Measurements from ENCODE around the gene SLC11A1. TPM values are rescaled to one million over a fixed set of nuclear protein-coding genes. Genes with fewer than 3 reads are reported as not detected.

SLC11A1 gene
- total and polyA plus RNA-seq, 11 donors = 0.96 to 31.0 (median 4.5) TPM

GRCh38 chr2:218392459-218392858 lies 10.4 kb downstream of the SLC11A1 start:
- no peaks in the 10 kb centered on the region for H3K9me3 ChIP-seq
- intact Hi-C loops (cut with DNase I) = loop anchor here in 6 of 10 donors (5.0 to 10.0 kb wide), 4 partner anchors 88 to 208 kb away; partner anchors contain the start of gene TMBIM1 (in 1 of the 6)
- no peak for ATAC-seq
- no peaks in the 10 kb centered on the region for H3K36me3 ChIP-seq
- H3K27me3 ChIP-seq = no peaks in the 10 kb centered on the region
- no peak overlapping the region for H3K27ac ChIP-seq
- TF ChIP-seq CTCF (IDR thresholded peaks at IDR 0.05) (no peak), POLR2A (IDR thresholded peaks at IDR 0.05) (no peak)
- H3K4me3 ChIP-seq = no peak overlapping the region
- no peak for DNase-seq
- H3K4me1 ChIP-seq = peaks cover 0 to 46% (median 16%) of the 10 kb centered on the region in 12 donors
- WGBS, 4 donors = 89 to 95% (median 92%) methylated on average over 5 of the region's 5 CpGs

- DNase-seq = no peak
- intact Hi-C loops (cut with DNase I) = loop anchor here in 6 of 10 donors (5.0 to 10.0 kb wide), 4 partner anchors 88 to 208 kb away; partner anchors contain the start of gene TMBIM1 (in 1 of the 6)
- ATAC-seq = no peak
- H3K27ac ChIP-seq = no peak overlapping the region
- H3K9me3 ChIP-seq = no peaks in the 10 kb centered on the region
- H3K27me3 ChIP-seq = no peaks in the 10 kb centered on the region
- no peak overlapping the region for H3K4me3 ChIP-seq
- peaks cover 0 to 46% (median 18%) of the 10 kb centered on the region in 12 donors for H3K4me1 ChIP-seq
- 80 to 84% (median 82%) methylated on average over 14 to 16 of the region's 16 CpGs for WGBS, 4 donors
- TF ChIP-seq POLR2A (IDR thresholded peaks at IDR 0.05) (no peak), CTCF (IDR thresholded peaks at IDR 0.05) (no peak)
- no peaks in the 10 kb centered on the region for H3K36me3 ChIP-seq
Observed at GRCh38 chr2:218392891-218393462, 10.9 kb downstream of the SLC11A1 start.

- no peak for TF ChIP-seq POLR2A (IDR thresholded peaks at IDR 0.05)
- no peak for TF ChIP-seq CTCF (IDR thresholded peaks at IDR 0.05)
- no peaks in the 10 kb centered on the region for H3K27me3 ChIP-seq
- no peak for DNase-seq
- H3K9me3 ChIP-seq = no peaks in the 10 kb centered on the region
- no peak for ATAC-seq
- no peak overlapping the region for H3K4me3 ChIP-seq
- no peaks in the 10 kb centered on the region for H3K36me3 ChIP-seq
- intact Hi-C loops (cut with DNase I) = loop anchor here in 7 of 10 donors (2.0 to 10.0 kb wide), 6 partner anchors 25 to 209 kb away; partner anchors contain the start of gene TMBIM1 (in 1 of the 7)
- H3K27ac ChIP-seq = no peak overlapping the region
- H3K4me1 ChIP-seq = peaks cover 0 to 48% (median 22%) of the 10 kb centered on the region in 12 donors
- WGBS, 4 donors = 77 to 81% (median 77%) methylated on average over 8 of the region's 8 CpGs
Observed at GRCh38 chr2:218393750-218394290, 11.7 kb downstream of the SLC11A1 start.

- WGBS, 4 donors = 84 to 93% (median 89%) methylated on average over 10 to 13 of the region's 13 CpGs
- Histone ChIP-seq H3K27ac (peak overlapping the region in 1 of 12 donors; percentile 100), H3K4me3 (no peak overlapping the region), H3K36me3 (no peaks in the 10 kb centered on the region), H3K4me1 (peaks cover 0 to 50% (median 24%) of the 10 kb centered on the region in 12 donors), H3K27me3 (no peaks in the 10 kb centered on the region), H3K9me3 (no peaks in the 10 kb centered on the region)
- TF ChIP-seq CTCF (IDR thresholded peaks at IDR 0.05) = no peak
- TF ChIP-seq POLR2A (IDR thresholded peaks at IDR 0.05) = no peak
- DNase-seq = peak in 2 of 5 donors; percentile 40 to 62
- intact Hi-C loops (cut with DNase I) = loop anchor here in 8 of 10 donors (2.0 to 10.0 kb wide), 9 partner anchors 26 to 210 kb away; partner anchors contain the start of genes AAMP (in 3 of the 8), PNKD (in 3 of the 8), ARPC2 (in 1 of the 8) and TMBIM1 (in 1 of the 8)
- no peak for ATAC-seq
Observed at GRCh38 chr2:218394298-218395089, 12.4 kb downstream of the SLC11A1 start.

Measured in heart left ventricle (tissue), 16 donors.